Measurements from ENCODE around the gene IQCK.

GRCh38 chr16:19884611-19885450 is 166.8 kb downstream of the IQCK start, which contains the start of gene GPRC5B:
- TF ChIP-seq EZH2 (IDR thresholded peaks at IDR 0.05), result no peak
- TF ChIP-seq POLR2AphosphoS5 (IDR thresholded peaks at IDR 0.05; ENCODE audit: borderline replicate concordance, low read depth, low read length), result no peak
- no peak for TF ChIP-seq FOXP2 (optimal IDR thresholded peaks at IDR 0.05; ENCODE audit: control extremely low read depth, extremely low read length, insufficient read depth)

Data from SK-N-MC (cell line).